Right ventricle myocardium superior (tissue), 1 donor: ENCODE results near the gene CYP2J2. TPM values are rescaled to one million over a fixed set of nuclear protein-coding genes. Genes with fewer than 3 reads are reported as not detected.
"Not testable (repeated sequence)": the region's sequence is repeated elsewhere in the genome, so short reads cannot be mapped to it uniquely, and the experiment has no call there.

ENCODE experiments used
- ATAC-seq: fragments of 200-7000 bp; cut with Tn5 transposase; one replicate; pipeline ENCODE4 v1.9.1; 2020; ENCODE audit warnings: mild to moderate bottlenecking; ENCODE audit not compliant: poor library complexity
- DNase-seq: peaks from one replicate; pipeline ENCODE4 v3.0.0-alpha.2; 2020
- intact Hi-C: fragments of 100-400 bp; cut with DNase I; formaldehyde crosslinking; loops from one replicate; pipeline ENCODE4 v1.11.2; 2022
- long read RNA-seq: library from polyadenylated mRNA; unstranded; transcript quantifications from one replicate; pipeline ENCODE4 v2.0.0, GENCODE V29; 2021
- total RNA-seq: library from RNA; stranded (reverse); fragmentation: NEBNext Ultra II Directional; extraction: Animal tissue kit (Norgen Biotek cat#: 25700); gene quantifications from one replicate; pipeline ENCODE4 v1.2.1, GENCODE V29; 2021
- donor health status: DM: no; HTN: yes; CAD: no; lungs with severe emphysema.

Gene CYP2J2
- 50.6 TPM for total RNA-seq
- long read RNA-seq, transcript CYP2J2-201 (9 exons, 1,896 nt) = major isoform, 87 of 104 reads
- long read RNA-seq, partial matches to known transcripts = 6 of 104 reads
- long read RNA-seq, other reads (novel, unspliced or antisense) = 10 of 104 reads

- ATAC-seq (peak; percentile 99), DNase-seq (peak; percentile 77)
- intact Hi-C loops = no loop called here
Measured at GRCh38 chr1:59926381-59927123, at the start of gene CYP2J2. Gene CYP2J2 (minus strand): TSS chr1:59926773. CDS start chr1:59926746, 27 bp downstream.

GRCh38 chr1:59973719-59974118 lies 47.1 kb upstream of the CYP2J2 start:
- intact Hi-C loops = loop anchor here (10.0 kb wide), 1 partner anchor 1881 kb away; no protein-coding TSS in a partner anchor
- ATAC-seq (no peak), DNase-seq (no peak)

- DNase-seq (no peak), ATAC-seq (no peak)
- intact Hi-C loops = loop anchor here (10.0 kb wide), 1 partner anchor 1882 kb away; no protein-coding TSS in a partner anchor
Measured at GRCh38 chr1:59972216-59972927, 45.8 kb upstream of the CYP2J2 start.

- DNase-seq (peak; percentile 75), ATAC-seq (peak; percentile 88)
- intact Hi-C loops = loop anchor here (10.0 kb wide), 1 partner anchor 1883 kb away; no protein-coding TSS in a partner anchor
Measured at GRCh38 chr1:59971464-59971911, 44.9 kb upstream of the CYP2J2 start.

GRCh38 chr1:59969542-59970175 lies 43.1 kb upstream of the CYP2J2 start:
- not testable (repeated sequence) for ATAC-seq, DNase-seq
- intact Hi-C loops = loop anchor here (10.0 kb wide), 1 partner anchor 1885 kb away; no protein-coding TSS in a partner anchor

- ATAC-seq, intact Hi-C loops, DNase-seq: not testable (repeated sequence)
Measured at GRCh38 chr1:59968746-59969145, 42.2 kb upstream of the CYP2J2 start.

GRCh38 chr1:59967780-59968179 lies 41.2 kb upstream of the CYP2J2 start:
- DNase-seq = no peak
- ATAC-seq = no peak
- intact Hi-C loops = no loop called here

GRCh38 chr1:59967141-59967697 lies 40.6 kb upstream of the CYP2J2 start:
- intact Hi-C loops = no loop called here
- ATAC-seq (no peak), DNase-seq (no peak)

GRCh38 chr1:59952065-59952464 lies 25.5 kb upstream of the CYP2J2 start:
- ATAC-seq (no peak), DNase-seq (no peak)
- intact Hi-C loops = no loop called here

GRCh38 chr1:59949648-59950047 lies 23.1 kb upstream of the CYP2J2 start:
- no peak for ATAC-seq
- DNase-seq = no peak
- intact Hi-C loops = loop anchor here (2.0 kb wide), 1 partner anchor 71 kb away; no protein-coding TSS in a partner anchor

GRCh38 chr1:59948990-59949389 lies 22.4 kb upstream of the CYP2J2 start:
- ATAC-seq (no peak), DNase-seq (no peak)
- intact Hi-C loops = loop anchor here (2.0 kb wide), 1 partner anchor 70 kb away; no protein-coding TSS in a partner anchor

GRCh38 chr1:59947047-59947938 lies 20.7 kb upstream of the CYP2J2 start:
- DNase-seq = peak; percentile 52
- intact Hi-C loops = no loop called here
- ATAC-seq = peak; percentile 92

- no peak for ATAC-seq
- intact Hi-C loops = no loop called here
- no peak for DNase-seq
Measured at GRCh38 chr1:59945790-59946189, 19.2 kb upstream of the CYP2J2 start.

- DNase-seq (no peak), ATAC-seq (no peak)
- intact Hi-C loops = no loop called here
Measured at GRCh38 chr1:59939393-59939792, 12.8 kb upstream of the CYP2J2 start.

GRCh38 chr1:59937636-59938210 lies 11.2 kb upstream of the CYP2J2 start:
- ATAC-seq = no peak
- no peak for DNase-seq
- intact Hi-C loops = no loop called here

GRCh38 chr1:59936358-59936821 lies 9.8 kb upstream of the CYP2J2 start:
- ATAC-seq = no peak
- intact Hi-C loops = no loop called here
- DNase-seq = no peak

- ATAC-seq (no peak), DNase-seq (no peak)
- intact Hi-C loops = no loop called here
Measured at GRCh38 chr1:59928996-59929395, 2.4 kb upstream of the CYP2J2 start.
